Measurements from ENCODE around the gene MATCAP1.
A peak's percentile ranks its signal among the peaks of the same experiment; 100 is the strongest.

The MATCAP1 gene

DNA sequence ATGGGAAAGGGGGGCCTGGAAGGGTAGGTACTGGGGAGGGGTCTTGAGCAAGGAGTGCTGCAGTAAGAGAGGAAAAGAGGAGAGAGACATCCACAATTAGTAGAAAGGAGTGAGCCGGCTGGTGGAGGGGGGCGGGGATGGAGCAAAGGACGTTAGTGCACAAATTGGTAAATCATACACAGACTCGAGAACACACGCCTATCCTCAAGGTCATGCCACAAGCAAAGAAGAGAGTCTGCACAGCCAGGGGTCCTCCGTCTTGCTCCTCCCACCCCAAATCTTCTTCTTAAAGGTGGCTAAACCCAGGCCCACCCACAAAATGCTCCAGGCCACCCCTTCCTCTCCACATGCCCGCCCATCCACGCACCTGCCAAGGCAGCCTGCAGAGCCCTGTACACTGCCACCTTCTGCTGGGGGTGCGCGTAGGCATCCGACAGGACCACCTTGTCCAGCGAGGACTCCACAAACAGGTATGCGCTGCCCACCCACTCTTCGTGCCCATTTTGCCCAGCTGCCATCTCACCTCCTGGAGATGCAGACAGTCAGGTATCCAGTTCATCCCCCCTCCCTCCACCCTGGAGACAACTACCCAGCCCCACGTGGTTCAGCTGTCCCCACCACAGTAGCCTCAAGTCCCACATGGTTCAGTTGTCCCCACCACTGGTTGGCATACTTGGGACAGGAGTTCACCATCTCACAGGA lies 27.5 kb downstream of the MATCAP1 start:
- DNase-seq, result no peak

DNA sequence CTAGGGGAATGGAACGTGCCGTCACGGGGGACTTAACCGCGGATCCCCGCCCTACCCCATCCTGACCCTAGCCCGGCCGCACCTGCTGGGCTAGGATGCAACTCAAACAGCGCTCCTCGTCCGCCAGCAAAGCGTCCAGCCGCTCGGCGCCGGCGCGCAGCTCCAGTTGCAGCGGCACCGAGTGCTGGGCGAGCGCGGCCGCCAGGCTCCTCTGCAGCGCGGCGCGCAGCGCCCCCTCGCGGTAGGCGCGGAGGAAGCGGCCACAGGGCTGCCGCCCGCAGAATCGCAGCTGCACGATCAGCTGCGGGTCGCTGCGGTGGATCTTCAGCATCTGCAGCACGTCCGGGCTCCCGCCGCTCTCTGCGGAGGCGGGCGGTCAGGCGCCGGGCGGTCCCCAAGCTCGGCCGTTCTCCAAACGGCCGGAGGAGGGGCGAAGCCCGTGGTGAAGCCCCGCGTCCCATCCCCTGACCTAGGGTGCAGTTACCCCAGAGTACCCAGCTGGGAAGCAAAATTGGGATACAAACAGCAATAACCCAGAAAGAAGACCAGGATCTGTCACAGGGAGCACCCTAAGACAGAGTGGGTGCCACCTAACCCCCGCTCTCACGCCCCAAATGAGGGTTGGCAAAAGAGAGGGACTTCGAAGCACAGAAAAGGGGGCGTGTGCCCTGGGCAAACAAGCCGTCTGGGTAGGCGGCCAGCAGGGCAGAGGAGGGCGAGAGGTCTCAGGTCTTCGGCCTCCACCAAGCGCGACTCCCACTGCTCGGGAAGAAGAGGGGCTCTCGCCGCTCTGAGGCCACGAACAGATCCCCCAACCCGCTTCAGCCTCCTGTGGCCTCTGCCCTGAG lies 28.2 kb downstream of the MATCAP1 start:
- peak; percentile 82 for DNase-seq

DNA sequence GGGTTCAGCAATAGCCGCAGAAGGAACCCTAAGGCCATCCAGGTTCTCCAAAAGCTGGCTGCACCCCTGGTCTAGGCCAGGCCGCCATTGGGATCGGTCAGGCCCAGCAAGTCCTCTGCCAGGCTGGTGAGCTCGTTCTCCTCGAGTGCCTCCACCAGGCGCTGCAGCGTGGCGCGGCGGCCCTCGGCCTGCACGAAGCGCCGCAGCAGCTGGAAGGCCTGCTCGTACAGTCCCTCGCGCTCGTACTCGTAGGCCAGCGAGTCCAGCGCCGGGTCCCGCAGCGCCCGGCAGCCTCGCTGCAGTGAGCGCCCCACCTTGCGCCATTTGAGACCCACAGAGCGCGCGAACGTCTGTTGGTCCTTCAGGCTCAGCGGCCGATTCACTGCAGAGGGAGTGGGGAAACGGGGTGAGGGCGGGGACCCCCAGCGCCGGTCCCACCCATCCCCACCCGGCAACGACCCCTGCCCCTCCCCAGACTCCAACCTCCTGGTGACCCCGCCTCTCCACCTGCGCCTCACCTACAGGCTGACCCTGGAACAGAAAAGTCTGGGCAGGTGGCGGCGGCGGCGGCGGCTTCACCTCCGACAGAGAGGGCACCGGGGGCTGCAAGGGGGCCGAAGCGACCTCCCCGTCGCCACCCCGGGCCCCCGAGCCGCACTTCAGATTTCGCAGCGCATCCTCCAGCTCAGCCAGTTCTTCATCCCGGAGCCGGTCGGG lies 29.0 kb downstream of the MATCAP1 start:
- no peak for DNase-seq

DNA sequence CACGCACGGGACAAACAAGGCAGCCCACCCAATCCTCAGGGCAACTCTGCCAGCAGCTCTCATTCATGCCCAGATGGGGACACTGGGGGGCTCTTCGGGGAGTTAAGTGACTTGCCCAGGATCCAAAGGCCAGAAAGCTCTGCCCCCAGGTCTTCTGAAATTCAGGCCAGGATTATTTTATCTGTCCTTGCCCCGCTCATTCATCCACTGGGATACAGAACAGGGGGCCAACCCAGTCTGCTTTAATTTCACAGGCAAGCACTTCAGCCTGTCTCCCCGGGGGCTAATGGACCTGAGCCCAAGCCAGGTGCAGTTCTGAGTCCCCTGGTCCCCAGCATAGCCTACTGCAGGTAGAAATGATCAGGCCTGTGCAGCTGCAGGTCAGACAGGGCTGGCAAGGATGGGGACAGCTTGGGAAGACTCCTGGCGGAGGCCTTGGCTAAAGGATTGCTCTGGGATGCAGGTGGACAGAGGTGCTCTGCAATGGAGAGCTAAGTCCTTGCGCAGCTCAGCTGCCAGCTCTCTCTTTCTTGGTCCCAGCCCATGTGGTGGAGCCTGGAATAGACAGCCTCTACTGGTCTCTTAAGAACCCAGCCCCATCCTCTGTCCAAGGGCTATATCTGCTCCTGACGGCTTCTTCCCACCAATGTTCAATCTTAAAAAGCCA lies 32.2 kb downstream of the MATCAP1 start:
- no peak for DNase-seq

DNA sequence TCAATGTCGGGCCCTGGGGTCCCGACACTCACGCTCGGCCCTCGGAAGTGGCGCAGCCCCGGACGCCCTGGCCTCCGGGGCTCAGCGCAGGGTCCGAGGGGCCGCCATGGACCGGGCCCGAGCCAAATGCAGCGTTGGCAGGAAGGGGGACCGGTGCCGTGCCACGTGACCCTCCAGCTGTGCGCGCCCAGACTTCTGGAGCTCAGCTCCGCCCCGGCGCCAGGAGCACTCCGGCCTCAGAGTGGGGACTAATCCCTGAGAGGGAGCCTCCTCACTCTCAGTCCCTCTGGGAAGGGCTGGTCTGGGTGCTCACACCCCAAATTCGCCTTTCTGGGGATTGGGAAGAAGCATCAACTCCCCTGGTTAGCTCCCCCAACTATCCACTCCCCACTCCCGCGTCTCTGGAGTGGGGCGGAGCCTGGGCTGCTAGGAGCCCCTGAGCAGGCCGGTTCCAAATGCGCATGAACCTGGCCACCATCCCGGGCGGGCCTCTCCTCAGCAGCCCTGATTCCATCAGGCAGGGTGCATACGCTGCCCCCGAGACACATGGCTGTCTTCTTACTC lies 32.8 kb downstream of the MATCAP1 start, which contains the start of gene B3GNT9:
TSS of gene B3GNT9 (minus strand) at position 166 of the 564 bp plus-strand sequence. CDS start 513 bp downstream, outside the sequence.
- DNase-seq, result peak; percentile 94

DNA sequence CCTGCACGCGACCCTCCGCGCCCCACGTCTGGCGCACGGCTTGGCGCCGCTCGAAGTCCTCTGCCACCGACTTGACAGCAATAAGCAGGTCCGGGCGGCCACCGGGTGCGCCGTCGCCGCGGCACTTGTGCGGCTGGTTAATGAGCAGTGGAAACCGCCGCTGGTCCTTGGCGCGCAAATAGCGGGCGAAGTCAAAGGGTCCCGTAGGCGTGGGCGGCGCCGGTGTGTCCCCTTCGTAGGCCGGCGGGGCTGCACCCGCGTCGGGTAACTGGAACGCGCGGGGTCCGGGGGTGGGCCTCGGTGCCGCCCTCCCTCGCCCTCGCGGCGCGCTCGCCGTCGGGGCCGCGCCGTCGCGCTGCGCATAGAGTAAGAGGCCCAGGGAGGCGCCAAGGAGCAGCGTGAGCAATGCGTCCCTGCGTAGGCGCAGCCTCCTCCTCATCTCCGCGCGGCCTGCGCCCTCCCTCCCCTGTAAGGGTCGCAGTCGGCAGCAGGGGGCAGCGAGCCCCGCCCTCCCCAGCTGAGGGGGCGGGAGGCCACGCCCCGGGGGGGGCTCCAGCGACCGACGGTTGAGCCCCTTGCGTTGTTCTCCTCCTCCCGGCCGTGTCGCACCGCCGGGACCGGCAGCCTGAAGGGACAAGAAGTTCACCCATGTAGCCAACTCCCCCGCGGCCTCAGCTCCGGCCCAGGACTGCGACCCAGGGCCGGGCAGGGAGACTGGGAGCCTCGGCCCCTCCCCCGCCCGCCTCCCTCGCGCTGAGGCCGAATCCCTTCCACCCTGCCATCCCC lies 33.5 kb downstream of the MATCAP1 start:
- DNase-seq, result peak; percentile 91

DNA sequence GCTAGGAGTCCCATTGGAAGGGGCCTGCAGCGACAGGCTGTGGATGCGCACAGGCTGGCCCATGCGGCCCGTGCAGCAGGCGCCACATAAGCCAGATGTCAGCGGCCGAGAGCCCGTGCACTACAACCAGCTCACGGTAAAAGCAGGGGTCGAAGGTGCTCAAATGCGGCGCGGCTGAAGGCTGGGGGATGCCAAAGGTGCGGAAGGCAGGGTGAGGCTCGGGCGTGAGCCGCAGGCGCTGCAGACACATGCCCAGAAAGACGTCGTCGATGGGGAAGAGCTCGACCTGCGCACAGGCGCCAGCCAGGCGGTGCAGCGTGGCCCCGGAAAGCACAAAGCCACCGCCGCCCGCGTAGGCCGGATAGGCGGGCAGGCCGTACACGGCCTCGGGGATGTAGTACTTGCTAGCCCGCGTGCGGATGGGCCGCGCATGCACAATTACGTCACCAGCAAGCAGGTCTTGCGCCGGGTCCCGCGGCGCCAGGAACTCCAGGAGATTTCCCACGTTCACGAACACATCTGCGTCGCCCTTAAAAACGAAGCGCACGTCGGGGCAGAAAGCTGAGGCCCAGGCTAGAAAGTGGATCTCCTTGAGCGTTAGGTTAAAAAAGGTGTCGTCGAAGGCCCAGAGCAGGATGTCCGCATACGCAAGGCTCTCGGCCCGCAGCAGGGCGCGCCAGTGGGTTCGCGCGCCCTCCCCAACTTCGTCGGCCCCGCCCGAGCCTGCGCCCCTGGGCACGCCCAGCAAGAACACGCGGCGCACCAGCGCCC lies 34.3 kb downstream of the MATCAP1 start:
- DNase-seq, result peak; percentile 30

DNA sequence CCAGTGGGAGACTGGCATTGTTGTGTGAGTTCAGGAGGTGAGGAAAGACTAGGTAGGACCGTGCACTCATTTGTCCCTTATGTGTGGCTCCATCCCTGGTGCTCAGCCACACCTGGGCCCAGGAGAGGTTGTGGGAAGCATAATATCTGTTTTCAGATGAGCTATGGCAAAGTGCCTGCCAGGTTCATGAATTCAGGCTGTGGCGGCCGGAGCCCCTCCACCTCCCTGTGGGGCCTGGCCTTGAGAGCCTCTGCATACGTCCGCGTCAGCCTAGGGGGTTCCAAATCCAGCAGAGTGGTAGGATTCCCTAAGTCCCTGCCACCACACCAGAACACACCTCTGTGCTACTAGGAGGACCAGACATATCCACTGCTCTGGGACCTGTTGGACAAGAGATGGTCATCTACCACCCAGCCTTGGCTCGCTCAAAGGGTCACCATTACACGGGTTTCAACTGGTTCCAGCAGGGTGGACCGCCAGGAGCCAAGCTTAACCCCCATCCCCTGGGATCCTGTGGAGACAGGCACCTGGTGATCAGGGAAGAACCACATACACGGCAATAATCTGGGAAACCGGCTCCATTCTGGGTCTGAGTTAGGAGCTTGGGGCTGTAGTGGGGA lies 35.0 kb downstream of the MATCAP1 start:
- DNase-seq, result no peak

DNA sequence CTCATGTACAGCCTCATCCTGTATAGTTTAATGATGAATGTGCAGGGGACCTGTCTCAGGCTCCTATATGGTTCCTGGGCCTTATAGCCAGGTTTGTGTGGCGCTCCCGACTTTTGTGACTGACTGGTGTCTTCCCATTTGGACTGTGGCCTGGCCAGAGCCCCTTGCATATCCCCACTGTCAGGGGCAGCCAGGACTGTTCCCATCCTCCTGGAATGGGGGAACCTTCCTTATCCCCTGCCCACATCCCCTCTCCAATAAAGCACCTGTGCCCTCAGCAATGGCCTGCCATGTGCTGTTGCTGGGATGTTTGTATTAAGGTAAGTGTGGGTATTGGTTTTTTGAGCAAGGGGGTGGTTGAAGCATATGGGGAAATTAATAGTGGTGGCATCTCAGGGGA lies 35.5 kb downstream of the MATCAP1 start:
- DNase-seq, result no peak

DNA sequence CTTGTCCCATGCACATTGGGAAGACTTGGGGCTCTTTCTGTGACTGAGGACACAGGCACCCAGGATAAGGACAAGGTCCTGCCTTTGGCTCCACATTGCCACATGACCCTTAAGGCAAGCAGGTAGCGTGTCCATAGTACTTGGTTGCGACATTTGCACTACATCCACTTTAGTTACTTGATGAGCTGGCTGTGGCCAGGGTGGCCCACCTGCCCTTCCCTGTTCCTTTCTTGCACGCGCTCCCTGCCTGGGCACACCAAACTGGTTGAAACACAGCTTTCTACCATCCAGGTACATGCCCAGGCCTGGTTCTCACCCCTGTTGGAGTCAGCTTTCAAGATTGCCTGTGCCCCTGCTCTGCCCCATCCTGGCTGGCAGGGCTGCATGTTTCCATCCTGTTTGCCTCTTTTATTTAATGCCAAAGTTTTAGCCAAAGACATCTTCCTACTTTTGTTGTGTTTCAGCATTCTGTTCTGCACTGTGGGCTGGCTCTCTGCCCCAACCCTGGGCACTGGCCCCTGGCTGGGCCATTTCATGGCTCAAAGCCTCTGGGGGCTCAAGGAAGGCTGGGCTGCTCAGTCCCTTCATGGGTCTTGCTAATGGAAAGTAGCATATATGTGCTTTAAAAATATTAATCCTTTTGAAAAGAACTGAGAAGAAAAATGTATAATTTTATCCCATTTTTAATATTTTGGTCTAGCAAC lies 36.2 kb downstream of the MATCAP1 start:
- DNase-seq, result no peak

DNA sequence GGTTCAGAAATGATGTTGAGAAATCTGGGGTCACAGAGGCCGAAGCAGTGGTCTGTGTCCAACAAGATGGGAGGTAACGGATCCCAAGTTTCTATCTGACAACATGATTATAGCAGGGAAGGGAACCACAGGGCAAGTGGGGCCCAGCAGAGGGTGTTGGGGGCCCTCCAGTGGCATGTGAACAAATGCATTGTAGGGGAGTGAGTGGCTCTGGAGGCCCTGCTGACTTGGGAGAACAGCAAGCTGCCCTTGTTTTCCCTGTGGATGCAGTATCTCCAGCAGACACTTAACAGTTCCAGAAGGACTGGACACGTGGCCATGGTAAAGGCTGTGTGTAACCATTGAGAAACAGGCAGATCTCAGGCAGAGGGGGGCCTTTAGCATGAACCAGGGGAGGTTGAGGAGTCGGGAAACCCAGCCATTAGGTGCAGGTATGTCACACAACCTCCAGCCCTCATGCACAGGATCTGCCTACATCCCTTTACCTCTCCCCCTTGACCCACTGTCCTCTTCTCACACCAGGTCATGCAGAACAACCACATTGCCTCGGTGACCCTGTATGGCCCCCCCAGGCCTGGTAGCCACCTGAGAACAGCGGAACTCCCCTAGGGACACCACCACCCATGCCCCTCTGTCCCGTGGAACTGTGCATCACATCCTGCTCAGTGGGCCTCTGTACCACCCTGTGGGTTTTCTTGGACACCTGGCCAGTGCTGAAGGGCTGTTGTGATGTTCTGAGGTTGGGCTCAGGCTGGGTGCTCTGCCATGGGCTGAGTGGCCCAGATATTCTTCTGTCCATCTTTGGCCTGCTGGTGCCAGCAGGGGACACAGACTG lies 37.0 kb downstream of the MATCAP1 start:
- DNase-seq, result no peak

DNA sequence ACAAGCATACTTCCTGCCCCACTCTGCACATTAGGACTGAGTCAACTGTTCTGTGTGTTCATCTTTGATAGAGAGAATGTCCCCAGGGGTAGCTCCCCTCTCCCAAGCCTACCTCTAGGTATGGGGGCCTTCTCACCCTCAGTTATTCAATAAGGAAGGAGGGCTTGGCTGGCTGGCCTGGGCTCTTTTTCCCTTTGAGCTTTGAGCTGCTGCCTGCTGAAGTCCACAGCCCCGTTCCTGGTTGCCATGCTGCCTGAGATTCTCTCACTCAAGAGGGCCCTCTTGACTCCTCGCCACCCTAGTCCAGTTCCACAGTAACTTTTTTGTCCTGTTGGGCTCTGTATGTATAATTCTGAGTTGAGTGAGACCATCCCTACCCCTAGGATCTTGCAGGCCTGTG lies 38.0 kb downstream of the MATCAP1 start:
- DNase-seq, result no peak

DNA sequence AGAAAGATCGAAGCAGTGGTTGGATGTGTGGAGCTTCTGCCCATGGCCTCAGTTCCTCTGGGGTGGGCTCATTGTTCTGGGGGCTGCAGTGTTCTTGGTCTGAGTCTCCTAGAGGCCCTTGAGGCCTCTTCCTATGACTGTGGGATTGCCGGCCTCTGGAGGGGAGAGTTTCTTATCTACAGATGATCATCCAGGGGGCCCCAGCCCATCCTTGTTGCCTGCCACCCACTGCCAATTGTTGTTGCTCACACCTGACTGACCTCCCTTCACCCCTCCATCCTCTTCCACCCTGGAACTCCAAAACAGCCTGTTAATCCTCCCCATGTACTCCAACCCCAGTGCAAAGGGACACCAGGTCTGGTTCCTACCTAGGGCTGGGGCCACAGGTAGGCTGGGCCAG lies 38.8 kb downstream of the MATCAP1 start:
- DNase-seq, result no peak

DNA sequence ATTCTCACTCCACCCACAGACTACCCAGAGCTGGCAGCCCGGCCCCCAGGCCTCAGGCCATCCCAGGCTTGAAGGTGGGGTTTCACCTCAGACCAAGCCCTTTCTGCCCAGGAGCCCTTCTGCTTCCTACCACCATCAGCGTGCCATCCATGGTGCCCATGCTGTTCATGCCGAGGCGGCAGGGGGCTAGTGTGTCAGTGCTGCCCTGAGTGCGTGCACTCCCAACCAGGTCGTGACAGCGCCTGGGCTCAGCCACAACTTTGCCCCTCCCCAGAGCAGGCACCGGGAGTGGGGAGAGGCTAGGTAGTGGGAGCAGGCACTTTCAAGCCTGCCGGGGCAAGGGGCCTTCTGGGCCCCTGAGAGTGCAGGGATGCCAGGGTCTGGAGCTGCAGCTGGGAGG lies 41.4 kb downstream of the MATCAP1 start:
- DNase-seq, result no peak

DNA sequence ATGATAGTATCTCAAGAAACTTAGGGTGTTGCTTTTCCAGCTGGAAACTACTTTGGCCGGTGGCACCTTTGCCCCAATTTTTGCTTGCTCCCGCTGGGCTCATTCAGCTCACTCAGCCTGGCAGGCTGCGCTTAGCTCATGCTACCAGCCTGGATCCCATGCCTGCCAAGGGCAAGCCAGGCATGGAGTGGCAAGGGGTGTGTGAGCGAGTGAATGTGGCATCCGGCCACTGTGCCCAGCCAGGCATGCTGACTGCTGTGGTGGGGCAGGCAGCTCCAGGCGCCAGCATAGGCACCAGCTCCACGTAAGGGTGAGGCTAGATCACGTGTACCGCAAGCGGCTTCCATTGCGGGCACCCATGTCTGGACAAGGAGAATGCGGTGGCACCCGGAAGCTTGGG lies 42.4 kb downstream of the MATCAP1 start:
- DNase-seq, result no peak

DNA sequence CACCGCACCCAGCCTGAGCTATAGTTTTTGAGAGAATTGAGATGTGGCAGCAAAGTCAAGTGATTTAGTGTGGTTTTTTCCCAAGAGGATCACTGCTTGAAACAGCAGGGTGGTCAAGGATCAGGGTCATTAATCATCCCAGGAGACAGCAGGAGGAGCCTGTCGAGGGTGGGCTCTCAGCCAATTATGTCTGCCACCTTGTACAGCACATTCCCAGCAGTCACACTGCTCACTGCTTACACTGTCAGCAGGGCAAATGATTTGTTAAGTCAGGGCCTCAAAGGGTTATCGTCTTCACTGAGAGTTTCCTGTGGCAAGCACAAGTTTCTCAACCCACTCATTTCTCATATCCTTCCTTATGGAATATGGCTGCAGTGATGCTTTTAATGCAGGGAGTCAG lies 46.2 kb downstream of the MATCAP1 start:
- no peak for DNase-seq

DNA sequence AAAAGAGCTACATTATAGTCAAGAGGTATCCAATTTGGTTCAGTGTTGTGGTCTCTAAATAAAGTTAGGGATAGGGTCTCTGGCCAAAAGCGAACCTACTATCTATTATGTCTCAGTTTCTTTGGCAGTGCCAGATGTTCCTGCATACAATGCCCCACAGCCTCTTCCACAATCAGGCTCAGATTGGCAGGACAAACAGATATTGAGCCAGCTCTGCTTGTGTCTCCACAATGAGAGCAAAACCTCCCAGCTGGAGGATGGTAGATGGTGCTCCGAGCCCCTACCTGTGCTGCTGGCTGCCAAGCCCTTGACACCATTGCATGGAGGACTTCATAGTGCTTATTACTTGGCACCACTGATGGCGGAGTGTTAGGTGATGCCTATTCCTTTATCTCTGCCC lies 54.3 kb downstream of the MATCAP1 start:
- DNase-seq, result no peak

DNA sequence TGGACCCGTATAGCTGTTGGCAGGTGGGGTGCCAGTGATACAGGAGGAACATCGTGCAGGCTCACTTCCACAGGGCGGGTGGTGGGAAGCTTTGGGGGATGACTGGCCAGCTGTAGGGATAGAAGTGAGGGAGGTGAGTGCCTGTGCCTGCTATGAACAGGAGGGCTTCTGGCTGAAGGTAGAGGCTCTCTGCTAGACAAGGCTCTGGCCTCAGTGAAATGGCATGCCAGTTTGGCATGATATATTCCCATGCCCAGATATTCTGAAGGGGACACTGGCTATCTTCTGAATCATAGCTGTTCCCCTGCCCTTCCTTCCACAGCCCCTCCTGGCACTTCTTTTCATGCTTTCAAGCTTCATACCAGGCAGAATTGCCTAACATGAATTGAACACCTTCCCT lies 54.9 kb downstream of the MATCAP1 start:
- DNase-seq, result no peak

Measured in right kidney (tissue), 1 donor.